PC-3 (cell line): ENCODE results near the gene GPR63.

ENCODE experiments used
- CTCF ChIP-seq: fragments of 300-600 bp; sonication (generic); conservative IDR thresholded peaks from 2 replicates; pipeline ENCODE4 v1.5.1; 2017; ENCODE audit warnings: antibody characterized with exemption, low read depth, mild to moderate bottlenecking, low read length
- EZH2phosphoT487 ChIP-seq: fragments of 300-600 bp; sonication (generic); IDR thresholded peaks from 2 replicates; pipeline ENCODE4 v1.6.1; 2018; ENCODE audit warnings: mild to moderate bottlenecking, antibody characterized with exemption, low read length, borderline replicate concordance

GRCh38 chr6:96762599-96762998, 74.7 kb downstream of the GPR63 start:
- no peak for TF ChIP-seq CTCF
- TF ChIP-seq EZH2phosphoT487 = no peak
